Endometrium (tissue), 2 donors: ENCODE data around the gene GRIK1.

Source experiments
- FAIRE-seq: peaks from 2 replicates; lab custom pipeline; 2012; peaks lifted over from hg19 to GRCh38; lab: Jason Lieb, UNC
- donor health status: control.
- donor health status: control.

The GRIK1 gene

DNA sequence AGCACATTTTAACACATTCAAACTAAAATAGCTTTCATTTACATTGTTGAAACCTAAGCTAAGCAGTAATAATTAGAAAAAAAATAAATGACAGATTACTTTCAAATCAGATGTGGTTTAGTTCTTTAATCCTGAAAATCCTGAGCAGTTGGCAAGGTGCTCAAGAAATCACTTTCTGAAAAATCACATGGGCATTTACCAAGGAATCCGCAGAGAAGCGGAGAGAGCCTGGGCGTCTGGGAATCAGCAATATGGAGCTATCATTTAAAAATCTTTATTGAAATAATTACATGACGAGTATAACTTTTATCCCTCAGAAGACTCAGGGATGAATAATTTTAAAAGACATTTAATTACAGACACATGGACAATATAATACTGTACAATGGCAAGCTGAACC, 30.2 kb downstream of the GRIK1 start:
- FAIRE-seq: no peak

DNA sequence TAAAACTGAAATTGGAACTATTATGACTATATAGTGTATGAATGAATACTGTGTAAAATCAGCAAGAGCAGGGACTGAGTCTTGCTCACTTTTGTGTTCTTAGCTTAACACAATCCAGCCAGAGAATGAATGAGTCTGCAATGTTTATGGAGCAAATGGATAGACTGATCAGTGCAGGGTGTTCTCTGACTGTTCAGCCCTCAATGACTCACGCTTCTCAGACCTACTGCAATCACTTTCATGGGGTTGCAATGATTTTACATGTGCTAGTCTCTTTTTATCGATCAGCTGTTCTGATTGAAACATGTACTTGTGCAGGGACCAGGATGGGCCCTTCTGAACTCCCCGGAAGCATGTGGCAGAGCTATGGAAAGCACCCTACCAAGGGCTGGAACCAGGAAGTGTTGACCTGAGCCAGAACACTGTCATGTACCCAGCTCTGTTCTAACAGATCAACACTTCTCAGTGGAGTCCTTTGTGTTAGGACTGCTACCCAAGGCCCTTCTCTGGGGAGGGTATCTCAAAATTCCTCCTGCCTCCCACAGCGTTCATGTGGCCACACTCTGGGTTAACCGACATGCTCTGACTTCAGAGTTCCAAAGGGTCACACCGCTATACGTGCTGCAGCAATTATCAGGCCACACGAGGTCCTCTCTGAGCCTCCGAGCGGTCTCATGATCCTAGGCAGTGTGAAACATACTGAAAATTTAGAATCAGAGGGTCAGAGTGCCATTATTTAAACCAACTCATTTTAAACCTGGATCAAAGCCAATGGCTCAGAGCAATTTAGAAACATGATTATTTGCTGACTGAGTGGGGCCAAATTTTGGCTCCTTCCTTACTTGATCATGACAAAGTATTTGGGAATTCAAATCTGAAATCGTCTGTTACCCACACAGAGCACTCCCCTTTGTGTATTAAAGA, 35.2 kb downstream of the GRIK1 start:
- FAIRE-seq: no peak

DNA sequence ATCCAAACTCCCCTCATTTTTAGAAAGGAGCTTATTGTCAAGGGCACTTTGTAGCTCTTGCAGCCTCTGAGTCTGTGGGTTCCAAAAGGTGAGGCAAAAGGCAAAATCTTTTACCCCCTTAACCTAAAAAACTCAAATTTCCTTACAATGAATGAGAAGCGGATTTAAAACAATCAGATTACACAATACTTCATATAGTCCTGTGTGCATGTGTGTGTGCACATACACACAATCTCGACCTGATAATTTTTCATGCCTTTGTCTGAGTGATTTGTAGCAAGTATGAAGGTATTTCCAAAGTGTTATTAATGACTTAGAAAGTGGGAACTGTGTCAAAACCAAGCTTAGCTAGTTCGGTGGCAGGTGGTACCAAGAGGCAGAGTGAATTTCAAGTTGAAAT, 42.9 kb downstream of the GRIK1 start:
- FAIRE-seq: no peak

DNA sequence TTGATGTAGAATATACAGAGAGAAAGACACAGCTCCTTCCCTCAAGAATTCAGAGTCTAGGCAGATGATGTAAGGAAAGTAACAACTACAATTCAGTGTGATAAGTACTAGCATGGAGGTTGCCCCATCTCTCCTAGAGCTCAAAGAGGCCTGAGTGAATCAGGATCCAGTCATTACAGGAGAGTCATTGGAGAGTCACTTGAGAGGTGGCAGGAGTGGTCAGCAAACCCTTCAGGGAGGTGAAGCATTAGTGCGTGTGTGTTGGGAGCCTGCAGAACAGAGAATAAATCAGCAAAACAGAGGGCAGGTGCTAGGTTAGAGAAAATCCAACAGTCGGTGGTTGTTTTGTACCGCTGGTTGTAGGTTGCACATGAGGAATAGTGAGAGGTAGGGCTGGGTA, 46.1 kb downstream of the GRIK1 start:
- no peak for FAIRE-seq

DNA sequence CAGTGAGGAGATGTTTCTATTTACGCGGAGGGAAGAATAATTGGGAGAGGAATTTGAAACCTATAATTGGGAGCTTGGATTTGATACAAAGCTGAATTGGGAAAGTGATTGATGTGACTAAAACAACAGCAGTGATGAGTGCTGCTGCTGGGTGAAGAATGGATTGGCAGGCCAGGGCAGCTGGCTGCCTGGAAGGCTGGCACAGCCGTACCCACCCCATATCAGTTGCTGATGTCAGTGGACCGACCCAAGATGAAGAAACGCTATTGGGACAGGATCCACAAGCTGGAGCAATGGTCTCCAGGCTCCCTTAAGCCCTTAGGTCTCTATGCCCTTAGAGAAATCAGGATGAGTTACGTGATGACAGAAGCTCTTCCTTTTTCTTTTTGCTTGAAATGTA, 47.4 kb downstream of the GRIK1 start:
- no peak for FAIRE-seq

DNA sequence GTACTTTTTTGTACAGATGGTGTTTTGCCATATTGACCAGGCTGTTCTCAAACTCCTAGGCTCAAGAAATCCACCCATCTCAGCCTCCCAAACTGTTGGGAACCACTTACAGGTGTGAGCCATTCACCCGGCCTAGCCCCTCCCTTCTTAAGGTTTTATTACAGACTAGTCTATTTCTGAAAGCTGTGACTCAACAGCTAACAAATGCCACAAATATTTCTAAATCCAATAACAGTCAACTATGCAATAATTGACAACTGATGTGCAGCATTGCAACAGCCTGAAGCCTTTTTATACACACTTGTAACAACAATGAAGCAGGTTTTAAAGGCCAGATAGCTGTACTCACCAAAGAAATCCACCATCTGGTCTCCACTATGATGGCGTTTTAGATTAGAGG, 51.4 kb downstream of the GRIK1 start:
- no peak for FAIRE-seq

DNA sequence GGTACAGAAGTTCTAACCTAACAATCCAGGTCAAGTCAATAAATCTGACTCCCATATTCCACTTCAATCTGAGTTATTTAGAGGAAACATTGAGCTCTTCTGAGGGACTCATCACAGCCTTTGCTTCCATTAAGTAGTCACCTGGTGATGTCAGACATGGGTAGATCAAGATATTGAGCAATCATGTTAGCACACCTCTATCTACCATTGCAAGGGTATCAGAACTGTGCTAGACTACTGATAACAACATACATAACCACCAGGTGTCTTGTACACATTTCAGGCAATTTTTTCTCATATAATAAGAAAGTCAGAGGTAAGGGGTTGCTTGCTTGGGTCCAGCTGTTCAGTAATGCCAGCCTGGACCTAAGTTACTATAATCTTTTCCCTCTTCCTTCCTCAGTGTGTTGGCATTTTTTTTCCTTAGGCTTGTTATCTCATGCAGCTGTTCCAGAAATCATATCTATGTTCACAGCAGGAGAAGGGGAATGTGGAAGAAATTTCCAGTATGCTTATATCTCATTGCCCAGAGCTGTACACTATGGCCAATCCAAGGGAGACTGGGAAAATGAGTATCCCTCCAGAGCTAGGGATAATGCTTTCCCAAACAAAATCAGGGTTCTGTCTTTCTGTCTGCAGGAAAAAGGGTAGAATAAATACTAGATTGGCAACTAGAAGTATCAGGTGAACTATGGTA, 52.3 kb downstream of the GRIK1 start:
- no peak for FAIRE-seq

DNA sequence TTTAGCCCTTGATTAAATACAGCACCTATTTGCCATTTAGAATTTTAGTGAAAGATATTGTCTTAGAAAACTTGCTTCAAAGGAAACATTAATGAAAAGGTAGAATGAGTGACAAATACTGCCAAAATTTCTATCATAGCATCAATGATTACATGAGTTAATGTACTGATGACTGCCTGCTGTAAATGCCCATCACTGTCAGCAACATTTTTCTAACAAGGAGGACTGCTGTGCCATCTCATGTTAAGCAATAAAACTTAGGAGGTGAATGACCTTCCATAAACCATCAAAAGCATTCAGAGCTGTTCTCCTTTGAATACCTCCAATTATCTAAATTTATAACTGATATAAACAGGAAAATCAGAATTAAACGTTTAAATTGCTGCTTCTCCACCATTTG, 54.3 kb downstream of the GRIK1 start:
- no peak for FAIRE-seq

DNA sequence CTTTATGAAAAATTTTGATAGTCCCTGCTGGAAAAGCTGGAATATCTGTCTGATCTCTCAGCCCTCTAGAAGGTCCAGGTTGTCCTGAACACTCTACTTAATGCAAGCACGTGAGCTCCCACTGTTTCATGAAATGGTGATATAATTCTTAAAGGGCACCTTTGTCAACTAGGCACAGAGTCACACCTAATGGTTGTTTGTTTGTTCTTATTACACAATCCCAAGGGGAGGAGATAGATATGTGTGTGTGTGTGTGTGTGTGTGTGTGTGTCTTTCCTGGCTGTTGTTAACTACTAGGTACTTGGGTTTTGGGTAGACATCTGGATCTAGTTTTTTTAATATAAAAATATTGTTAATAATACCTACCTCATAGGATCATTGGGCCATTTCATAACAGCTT, 63.9 kb downstream of the GRIK1 start:
- no peak for FAIRE-seq

DNA sequence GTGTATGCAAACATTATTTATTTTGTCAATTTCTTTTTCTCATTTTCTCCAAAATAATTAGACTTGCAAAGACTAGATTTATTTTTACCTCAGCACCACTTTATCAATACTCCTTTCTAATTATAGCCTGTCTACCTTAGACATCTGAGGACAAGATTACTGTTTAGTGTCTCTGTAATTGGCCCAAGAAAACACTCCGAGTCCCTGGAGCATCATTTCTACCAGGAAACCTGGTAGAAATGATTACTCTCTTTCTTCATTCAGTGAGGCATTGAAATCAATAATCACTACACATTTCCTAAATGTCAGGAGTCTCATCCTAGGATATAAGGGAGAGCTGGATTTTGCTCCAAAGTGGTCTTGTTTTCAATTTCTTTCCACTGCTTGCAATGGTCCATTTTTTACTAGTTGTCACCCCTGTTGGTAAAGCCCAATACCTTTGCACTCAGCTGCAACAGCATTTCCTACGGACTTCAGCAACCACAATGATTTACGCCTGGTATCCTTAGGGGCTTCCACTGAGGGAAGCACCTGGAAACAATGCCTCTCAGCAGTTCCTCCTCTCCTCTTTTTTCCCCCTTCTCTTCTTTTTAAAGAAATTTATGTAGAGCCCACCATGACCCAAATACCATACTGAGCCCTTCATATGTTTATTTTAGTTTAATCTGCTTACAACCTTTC, 64.6 kb downstream of the GRIK1 start:
- FAIRE-seq: no peak

DNA sequence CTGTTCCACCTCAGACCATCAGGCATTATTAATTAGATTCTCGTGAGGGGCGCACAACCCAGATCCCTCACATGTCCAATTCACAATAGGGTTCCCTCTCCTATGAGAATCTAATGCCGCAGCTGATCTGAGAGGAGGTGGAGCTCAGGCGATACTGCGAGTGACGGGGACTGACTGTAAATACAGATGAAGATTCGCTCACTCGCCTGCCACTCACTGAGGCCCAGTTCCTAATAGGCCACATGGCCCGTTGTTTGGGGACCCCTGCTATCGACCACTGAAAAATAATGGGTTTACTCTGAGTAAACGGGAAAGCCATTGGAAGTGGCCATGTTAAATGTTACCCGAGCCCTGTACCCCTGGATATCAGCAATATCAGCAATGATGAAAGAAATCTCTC, 65.9 kb downstream of the GRIK1 start:
- FAIRE-seq: no peak

DNA sequence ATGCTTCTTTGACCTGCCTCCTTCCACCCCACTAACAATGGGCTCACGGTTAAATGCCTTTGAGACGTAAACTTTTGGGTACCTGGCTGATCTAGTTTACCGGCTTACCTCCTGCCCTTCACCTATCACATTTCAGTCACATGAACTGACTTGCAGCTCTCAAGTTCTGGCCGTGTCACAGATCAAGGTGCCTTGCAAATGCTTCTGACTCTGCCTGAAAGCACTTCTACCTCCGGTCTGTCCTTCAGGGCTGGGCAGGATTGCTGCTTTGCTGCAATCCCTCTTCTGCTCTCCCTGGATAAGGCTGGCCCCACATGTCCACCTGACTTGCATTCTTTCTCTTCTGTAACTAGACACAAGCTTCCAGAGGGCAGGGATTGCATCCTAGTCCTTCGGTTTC, 69.0 kb downstream of the GRIK1 start:
- no peak for FAIRE-seq

DNA sequence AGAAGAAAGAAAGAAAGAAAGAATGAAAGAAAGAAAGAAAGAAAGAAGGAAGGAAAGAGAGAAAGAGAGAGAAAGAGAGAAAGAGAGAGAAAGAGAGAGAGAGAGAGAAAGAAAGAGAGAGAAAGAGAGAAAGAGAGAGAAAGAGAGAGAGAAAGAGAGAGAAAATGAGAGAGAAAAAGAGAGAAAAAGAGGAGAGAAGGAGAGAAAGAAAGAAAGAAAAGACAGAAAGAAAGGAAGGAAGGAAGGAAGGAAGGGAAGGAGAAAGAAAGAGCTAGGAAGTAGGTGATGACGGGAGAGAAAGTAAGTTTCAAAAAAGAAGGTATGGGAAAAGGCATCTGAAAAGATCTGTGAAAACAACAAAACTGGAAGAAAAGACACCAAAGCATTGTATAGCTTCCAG, 72.0 kb downstream of the GRIK1 start:
- FAIRE-seq: no peak

DNA sequence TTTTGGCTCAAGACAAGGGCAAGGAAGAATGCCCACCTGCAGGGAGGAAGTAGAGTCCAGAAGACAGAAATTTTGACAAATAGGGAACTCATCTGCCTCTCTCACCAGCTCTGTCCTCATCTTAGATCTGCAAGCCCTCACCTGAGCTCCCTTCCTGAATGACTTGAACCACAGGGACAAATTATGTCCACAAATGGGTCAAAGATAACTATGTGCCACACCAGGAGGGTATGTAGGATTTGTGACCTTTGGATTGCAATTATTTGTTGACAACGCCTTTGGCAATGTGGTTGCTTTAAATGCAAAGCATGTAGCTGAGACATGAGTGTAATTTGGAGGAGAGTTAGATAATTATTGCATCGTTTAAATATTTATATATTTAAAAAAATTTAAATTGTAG, 79.5 kb downstream of the GRIK1 start:
- no peak for FAIRE-seq

DNA sequence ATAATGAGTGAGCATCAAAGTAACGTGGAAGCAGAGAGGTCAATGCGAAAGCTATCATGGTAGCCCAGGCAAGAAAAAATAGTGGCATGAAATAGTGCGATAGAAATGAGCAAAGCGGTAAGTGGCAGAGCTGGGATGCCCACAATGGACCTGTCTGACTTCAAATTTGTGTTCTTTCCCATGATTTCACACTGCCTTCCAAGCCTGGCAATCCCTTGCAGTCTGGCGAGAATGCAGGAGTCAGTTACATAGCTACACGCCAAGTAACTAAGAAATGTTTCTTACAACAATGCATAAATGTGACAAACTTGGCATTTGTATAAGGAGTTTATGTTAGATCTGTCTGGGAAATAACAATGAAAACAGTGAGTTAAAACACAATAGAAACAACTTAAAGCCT, 82.6 kb downstream of the GRIK1 start:
- no peak for FAIRE-seq

DNA sequence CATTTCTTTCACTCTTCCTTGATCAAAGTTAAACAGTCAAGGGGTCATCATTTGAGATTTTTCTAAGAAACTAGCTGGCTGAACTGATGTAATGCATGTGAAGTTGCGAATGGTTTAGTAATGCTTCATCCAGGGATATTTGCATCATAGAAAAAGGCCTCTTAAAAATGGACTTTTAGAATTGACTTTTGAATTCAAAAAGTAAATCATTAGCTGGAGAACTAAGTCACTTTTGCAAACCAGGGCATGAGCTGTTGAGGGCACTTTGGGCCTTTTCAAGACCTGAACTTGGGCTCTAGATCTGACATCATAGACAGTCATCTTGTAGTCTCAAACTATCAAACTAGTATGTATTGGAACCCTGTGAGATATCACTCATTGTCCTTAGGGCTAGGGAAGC, 85.0 kb downstream of the GRIK1 start:
- FAIRE-seq: no peak

DNA sequence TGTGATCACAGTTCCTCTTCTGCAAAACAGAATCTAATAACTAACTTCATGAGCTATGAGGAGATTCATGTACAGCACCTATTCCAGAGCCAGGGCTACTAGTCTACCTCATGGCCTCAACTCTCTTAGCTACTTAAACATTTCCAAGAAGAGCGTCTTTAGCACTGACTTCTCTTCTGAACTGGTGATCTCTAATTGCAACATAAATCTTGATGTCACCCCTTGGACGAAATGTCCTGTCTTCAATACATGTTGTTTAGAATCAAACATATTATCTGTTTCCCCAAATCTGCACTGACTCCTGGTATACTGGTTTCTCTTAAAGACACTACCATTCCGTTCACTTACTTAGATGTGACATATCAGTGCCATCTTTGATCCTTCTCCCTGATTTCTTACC, 88.2 kb downstream of the GRIK1 start:
- no peak for FAIRE-seq

DNA sequence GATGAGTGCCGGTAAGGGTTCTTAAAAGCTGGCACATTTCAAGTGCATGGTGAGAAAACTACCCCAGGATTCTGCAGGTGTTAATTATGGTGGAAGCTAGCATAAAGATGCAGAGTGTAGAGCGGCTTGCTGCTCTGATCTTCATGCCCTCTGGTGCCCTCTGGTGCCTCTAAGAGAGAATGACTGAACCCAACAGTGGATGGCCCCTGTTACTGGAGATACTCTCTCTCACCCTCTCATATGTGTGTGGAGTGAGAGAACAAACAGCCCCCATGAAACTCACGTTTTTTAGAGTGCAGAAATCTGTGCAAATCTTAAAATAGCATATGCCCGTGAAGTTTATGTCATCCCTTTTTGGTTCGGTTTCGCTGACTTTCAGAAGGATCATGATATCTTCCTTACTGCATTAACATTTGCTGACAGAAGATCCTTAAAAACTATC, 90.0 kb downstream of the GRIK1 start:
- FAIRE-seq: no peak

DNA sequence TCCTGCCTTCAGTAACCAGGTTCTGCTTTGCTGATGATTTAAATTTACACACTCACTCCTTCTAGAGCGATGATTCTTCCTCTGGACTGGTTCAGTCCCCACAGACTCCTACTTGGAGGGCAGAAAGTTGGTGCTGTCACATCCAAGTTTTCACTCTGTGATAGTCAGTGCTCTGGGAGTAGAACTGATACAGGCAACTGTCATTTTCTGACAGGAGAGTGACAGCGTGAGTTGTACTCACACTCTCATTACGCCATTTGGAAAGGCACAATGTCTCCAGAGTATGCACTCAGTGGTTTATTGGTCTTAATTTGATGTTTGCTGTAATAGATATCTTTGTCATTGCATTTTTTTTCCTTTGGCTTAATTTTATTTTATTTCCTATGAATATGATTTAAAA, 96.0 kb downstream of the GRIK1 start:
- no peak for FAIRE-seq

DNA sequence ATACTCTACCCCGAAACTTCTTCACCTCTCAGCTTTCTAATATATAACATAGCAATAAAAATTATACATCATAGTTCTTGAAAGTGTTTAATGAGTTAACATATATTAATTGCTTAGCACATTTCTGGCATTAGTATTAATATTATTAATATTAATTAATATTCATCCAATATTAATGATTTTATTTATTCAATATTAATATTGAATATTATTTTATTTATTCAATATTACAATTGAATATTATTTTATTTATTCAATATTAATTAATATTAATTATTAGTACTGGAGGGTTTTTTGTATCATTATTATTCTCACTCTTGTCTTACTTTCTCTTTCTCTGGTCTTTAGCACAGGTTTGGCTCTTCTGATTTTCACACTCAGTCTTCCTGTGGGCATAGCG, 105.2 kb downstream of the GRIK1 start:
- peak; percentile 64 for FAIRE-seq

DNA sequence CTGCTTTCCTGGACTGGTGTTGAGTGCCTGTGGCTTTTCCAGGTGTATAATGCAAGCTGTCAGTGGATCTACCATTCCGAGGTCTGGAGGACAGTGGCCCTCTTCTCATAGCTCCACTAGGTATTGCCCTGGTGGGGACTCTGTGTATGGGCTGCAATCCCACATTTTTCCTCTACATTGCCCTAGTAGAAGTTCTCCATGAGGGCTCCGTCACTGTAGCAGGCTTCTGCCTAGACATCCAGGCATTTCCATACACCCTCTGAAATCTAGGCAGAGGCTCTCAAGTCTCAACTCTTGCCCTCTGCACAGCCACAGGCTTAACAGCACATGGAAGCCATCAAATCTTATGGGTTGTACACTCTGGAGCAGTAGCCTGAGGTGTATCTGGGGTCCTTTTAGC, 107.6 kb downstream of the GRIK1 start:
- no peak for FAIRE-seq

DNA sequence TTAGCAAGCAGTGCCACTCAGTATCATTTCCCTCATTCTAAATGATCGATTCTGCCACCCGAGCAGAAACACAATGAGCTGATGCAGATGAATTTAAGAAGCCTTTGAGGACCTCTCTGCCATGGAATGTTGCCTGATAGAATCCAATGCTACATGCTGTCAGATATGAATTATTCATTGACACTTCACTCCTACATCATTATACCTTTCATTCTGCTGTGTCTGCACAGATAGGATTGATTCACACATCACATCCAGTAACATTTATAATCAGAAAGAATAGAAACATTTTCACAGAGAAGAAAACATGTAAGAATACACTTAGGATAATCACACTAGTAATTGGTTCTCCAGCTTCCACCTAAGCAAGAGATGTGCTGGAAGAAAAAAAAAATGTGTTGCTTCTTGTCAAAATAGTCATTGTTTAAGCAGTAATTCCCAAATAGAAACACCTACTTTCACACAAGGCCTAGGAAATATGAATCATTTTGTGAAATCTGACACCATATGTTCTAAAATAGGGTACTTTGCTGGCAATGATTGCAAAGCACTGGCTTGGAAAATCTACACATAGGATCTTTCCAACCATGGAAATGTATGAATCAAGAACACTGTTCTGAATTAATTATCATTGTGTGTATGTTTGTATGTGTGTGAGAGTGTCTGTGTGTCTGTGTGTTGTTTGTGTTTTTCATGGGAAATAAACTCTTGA, 110.1 kb downstream of the GRIK1 start:
- FAIRE-seq: no peak
